Measurements from ENCODE around the gene PTPRM.

DNA sequence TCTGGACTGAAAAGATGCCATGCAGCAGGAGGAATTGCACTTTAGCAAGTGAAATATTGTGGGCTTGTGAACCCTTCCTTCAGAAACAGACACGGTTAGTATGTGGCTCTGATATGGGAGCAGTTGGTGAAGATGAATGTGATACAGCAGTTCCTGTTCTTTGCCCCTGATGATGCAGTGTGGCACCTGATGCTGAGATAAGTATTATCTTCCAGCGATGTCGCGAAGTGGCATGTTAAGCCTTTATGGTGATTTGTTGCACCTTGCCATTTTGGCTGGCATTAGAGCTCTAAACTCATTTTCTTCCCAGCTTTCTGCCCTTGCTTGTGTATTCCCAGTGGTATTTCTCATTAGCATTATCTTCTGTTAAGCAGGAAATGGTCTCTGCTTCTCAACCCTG, 600.6 kb downstream of the PTPRM start:
- TF ChIP-seq POLR2A (IDR thresholded peaks at IDR 0.05; ENCODE audit: low read depth, low read length) (no peak), POLR2AphosphoS5 (IDR thresholded peaks at IDR 0.05; ENCODE audit: low read depth, low read length) (no peak), TAF1 (IDR thresholded peaks at IDR 0.05; ENCODE audit: low read depth, low read length) (no peak), PAX5 (IDR thresholded peaks at IDR 0.05; ENCODE audit: insufficient read depth, low read length, severe bottlenecking) (no peak)

All from GM12891 (cell line).